ENCODE results near the gene OBSL1. TPM values are rescaled to one million over a fixed set of nuclear protein-coding genes. Genes with fewer than 3 reads are reported as not detected.

Gene OBSL1
- total and polyA plus RNA-seq, 9 donors = 53.2 to 740 (median 468) TPM

DNA sequence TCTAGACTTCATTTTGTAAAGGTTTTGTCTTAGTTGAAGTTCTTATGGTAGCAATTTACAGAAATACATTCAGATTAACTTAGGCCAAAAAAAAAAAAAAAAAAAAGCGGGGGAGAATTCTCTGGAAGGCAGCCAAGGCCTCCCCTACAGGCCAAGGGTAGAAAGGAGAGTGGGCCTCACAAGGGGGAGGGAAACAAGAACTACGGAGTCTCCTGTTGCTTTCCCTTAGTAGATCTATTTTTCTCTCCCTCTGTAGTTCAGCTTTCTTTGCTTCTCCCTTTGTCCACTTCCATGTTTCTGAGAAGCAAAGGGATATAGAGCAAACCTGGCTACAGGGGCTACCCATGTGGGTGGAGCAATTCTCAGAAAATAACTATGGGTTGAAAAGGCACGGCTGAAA, 23.9 kb upstream of the OBSL1 start:
- no peaks in the 10 kb centered on the region for H3K9me3 ChIP-seq
- intact Hi-C loops (cut with DNase I) = no loop called here
- H3K27ac ChIP-seq = peak overlapping the region; percentile 26 to 91
- no peak overlapping the region for H3K4me3 ChIP-seq
- no peaks in the 10 kb centered on the region for H3K36me3 ChIP-seq
- DNase-seq = peak in 4 of 5 donors; percentile 74 to 82 (median 78)
- no peaks in the 10 kb centered on the region for H3K27me3 ChIP-seq
- peaks cover 12% of the 10 kb centered on the region for H3K4me1 ChIP-seq (ENCODE audit: insufficient read depth)
- WGBS, 3 donors = 1 to 7% (median 4%) methylated on average over 3 of the region's 3 CpGs
- TF ChIP-seq, protein P1, sequence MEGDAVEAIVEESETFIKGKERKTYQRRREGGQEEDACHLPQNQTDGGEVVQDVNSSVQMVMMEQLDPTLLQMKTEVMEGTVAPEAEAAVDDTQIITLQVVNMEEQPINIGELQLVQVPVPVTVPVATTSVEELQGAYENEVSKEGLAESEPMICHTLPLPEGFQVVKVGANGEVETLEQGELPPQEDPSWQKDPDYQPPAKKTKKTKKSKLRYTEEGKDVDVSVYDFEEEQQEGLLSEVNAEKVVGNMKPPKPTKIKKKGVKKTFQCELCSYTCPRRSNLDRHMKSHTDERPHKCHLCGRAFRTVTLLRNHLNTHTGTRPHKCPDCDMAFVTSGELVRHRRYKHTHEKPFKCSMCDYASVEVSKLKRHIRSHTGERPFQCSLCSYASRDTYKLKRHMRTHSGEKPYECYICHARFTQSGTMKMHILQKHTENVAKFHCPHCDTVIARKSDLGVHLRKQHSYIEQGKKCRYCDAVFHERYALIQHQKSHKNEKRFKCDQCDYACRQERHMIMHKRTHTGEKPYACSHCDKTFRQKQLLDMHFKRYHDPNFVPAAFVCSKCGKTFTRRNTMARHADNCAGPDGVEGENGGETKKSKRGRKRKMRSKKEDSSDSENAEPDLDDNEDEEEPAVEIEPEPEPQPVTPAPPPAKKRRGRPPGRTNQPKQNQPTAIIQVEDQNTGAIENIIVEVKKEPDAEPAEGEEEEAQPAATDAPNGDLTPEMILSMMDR (IDR thresholded peaks at IDR 0.05) = peak in 1 of 3 donors; percentile 18
- TF ChIP-seq EP300 (IDR thresholded peaks at IDR 0.05) (no peak), POLR2A (IDR thresholded peaks at IDR 0.05) (peak; percentile 20)

- intact Hi-C loops (cut with DNase I) = no loop called here
- TF ChIP-seq POLR2A (IDR thresholded peaks at IDR 0.05) = no peak
- TF ChIP-seq EP300 (IDR thresholded peaks at IDR 0.05) = no peak
- TF ChIP-seq, protein P1 (IDR thresholded peaks at IDR 0.05) = no peak
- no peak overlapping the region for H3K27ac ChIP-seq
- no peaks in the 10 kb centered on the region for H3K9me3 ChIP-seq
- 70 to 86% (median 72%) methylated on average over 2 of the region's 2 CpGs for WGBS, 3 donors
- no peak overlapping the region for H3K4me3 ChIP-seq
- peaks cover 8% of the 10 kb centered on the region for H3K4me1 ChIP-seq (ENCODE audit: insufficient read depth)
- no peaks in the 10 kb centered on the region for H3K36me3 ChIP-seq
- H3K27me3 ChIP-seq = no peaks in the 10 kb centered on the region
- no peak for DNase-seq
These were observed 21.8 kb upstream of the OBSL1 start for GRCh38 chr2:219593154-219593553.

GRCh38 chr2:219592736-219593135, 21.4 kb upstream of the OBSL1 start:
- H3K4me3 ChIP-seq = no peak overlapping the region
- TF ChIP-seq, protein P1 (IDR thresholded peaks at IDR 0.05) = no peak
- TF ChIP-seq EP300 (IDR thresholded peaks at IDR 0.05) = no peak
- no peak for DNase-seq
- H3K27me3 ChIP-seq = no peaks in the 10 kb centered on the region
- WGBS, 3 donors = 70 to 74% (median 71%) methylated on average over 6 of the region's 6 CpGs
- intact Hi-C loops (cut with DNase I) = no loop called here
- no peaks in the 10 kb centered on the region for H3K9me3 ChIP-seq
- no peak overlapping the region for H3K27ac ChIP-seq
- peaks cover 8% of the 10 kb centered on the region for H3K4me1 ChIP-seq (ENCODE audit: insufficient read depth)
- H3K36me3 ChIP-seq = no peaks in the 10 kb centered on the region

- no peak overlapping the region for H3K27ac ChIP-seq
- WGBS, 3 donors = 70 to 74% (median 73%) methylated on average over 4 of the region's 4 CpGs
- intact Hi-C loops (cut with DNase I) = no loop called here
- H3K36me3 ChIP-seq = no peaks in the 10 kb centered on the region
- peaks cover 3% of the 10 kb centered on the region for H3K4me1 ChIP-seq (ENCODE audit: insufficient read depth)
- DNase-seq = no peak
- no peak for TF ChIP-seq POLR2A (IDR thresholded peaks at IDR 0.05)
- TF ChIP-seq, protein P1 (IDR thresholded peaks at IDR 0.05) = no peak
- no peak for TF ChIP-seq EP300 (IDR thresholded peaks at IDR 0.05)
- H3K4me3 ChIP-seq = no peak overlapping the region
- H3K9me3 ChIP-seq = no peaks in the 10 kb centered on the region
- no peaks in the 10 kb centered on the region for H3K27me3 ChIP-seq
These were observed 19.8 kb upstream of the OBSL1 start for GRCh38 chr2:219591091-219591490.

Data from ovary (tissue), 9 donors.